LNCAP (cell line): ENCODE results near the gene BCL7C.

Experiments
- TF ChIP-seq, protein P1 (sequence below): fragments of 450-650 bp; IDR thresholded peaks from 2 replicates; pipeline ENCODE4 v1.5.1; 2017; ENCODE audit warnings: mild to moderate bottlenecking

The BCL7C gene

DNA sequence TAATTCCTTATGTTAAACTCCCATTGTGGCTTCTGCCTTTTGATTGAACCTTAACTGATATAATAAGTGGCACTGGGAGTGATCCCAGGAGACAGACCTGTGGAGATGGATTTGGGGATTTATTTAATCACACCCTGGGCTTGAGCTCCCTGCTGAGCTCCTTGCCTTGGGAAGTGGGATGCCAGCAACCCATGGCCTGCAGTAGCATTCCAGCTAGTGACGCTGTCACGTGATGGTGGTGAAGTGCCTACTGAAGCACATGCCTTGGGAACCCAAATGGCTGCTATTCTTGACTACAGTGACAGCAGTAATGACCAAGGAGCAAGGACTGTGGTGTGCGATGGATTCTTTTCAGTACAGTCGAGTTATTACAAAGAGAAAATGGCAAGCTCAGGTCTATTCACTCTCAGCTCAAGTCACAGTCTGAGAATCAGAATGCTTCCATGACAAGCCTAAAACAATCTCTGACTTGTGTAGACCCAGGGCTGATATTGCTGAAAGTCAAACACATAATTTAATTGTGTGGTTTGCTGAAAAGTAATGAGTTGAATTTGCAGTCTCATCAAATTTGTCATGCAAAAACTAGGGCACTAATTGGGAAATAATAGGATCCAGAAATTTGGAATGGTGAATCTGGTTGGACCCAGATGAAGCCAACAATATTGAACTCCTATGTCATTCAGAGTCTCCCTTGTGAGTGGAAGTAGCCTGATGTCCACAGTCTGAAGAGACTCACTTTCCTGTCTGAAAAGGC is 47.1 kb downstream of the BCL7C start:
- TF ChIP-seq, protein P1, sequence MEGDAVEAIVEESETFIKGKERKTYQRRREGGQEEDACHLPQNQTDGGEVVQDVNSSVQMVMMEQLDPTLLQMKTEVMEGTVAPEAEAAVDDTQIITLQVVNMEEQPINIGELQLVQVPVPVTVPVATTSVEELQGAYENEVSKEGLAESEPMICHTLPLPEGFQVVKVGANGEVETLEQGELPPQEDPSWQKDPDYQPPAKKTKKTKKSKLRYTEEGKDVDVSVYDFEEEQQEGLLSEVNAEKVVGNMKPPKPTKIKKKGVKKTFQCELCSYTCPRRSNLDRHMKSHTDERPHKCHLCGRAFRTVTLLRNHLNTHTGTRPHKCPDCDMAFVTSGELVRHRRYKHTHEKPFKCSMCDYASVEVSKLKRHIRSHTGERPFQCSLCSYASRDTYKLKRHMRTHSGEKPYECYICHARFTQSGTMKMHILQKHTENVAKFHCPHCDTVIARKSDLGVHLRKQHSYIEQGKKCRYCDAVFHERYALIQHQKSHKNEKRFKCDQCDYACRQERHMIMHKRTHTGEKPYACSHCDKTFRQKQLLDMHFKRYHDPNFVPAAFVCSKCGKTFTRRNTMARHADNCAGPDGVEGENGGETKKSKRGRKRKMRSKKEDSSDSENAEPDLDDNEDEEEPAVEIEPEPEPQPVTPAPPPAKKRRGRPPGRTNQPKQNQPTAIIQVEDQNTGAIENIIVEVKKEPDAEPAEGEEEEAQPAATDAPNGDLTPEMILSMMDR, result no peak

DNA sequence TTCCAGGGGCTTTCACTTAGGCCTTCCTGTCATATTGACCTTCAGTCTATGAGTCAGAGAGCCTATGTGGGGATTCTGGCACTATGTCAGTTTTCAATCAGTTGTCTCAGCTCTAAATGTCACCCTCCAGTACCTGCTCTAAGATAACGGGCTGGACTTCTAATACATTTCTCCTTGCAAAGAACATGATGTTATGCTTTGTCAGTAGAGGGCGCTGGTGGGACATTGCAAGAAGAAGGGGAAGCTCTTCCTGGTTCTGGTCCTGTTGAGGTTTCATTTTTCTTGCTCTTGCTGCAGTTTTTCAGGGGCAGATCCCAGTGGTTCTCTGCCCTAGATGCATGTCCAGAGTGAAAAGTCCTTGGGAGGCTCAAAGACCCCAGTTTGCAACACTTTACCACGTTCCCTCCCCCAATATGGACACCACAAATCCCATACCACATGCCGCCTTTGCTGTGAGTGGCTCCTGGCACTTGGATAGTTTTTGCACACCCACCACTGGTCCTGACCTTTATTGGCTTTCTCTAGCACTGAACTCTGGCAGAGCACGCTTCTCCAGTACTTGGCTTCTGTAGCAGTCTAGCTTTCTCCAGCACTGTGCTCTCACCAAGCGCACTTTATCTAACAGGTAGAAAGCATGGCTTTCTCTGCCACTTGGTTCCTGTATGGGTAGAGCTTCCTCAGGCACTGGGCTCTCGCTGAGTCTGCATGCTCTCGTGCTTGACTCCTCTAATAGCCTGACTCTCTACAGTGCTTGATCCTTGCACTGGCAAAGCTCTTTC is 49.0 kb downstream of the BCL7C start:
- TF ChIP-seq, protein P1, result peak; percentile 85

DNA sequence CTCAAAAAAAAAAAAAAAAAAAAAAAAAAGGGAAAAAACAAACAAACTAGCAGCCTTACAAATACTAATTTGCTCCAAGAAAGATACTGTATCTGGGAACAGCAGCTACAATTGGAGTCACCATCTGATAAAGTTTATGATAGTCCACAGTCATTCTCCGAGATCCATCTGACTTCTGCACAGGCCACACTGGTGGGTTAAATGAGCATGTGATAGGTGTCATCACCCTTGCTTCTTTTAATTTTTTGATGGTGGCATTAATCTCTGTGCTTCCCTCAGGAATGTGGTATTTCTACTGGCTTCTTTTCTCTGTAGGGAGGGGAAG is 49.6 kb downstream of the BCL7C start:
- TF ChIP-seq, protein P1, result no peak

DNA sequence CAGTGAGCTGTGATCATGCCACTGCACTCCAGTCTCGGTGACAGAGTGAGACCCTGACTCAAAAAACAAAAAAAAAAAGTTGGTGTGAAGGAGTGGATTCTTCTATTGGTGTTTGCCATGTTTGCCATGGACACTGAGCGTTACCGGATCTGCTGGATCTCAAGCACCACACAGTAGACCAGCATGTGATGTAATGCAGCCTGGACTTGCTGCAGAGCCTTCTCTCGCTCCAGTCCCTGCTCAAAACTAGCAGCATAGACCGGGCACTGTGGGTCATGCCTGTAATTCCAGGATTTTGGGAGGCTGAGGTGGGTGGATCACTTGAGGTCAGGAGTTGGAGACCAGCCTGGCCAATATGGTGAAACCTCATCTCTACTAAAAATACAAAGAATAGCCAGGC is 50.4 kb downstream of the BCL7C start:
- TF ChIP-seq, protein P1, result no peak

DNA sequence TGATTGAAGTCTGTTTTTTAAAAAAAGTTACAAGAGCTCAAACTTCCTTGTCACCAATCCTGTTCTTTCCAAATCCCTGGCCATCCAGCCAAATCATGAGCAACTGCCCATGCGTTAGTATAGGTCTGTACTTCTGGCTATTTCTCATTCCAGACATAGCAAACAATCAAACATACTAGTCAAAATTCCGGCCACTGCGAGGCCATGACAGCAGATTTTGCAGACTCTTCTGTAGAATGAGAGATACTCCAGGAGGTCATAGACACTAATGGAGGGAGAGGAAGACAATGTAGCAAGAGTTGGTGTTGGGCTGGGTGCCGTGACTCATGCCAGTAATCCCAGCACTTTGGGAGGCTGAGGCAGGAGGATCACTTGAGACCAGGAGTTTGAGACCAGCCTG is 50.9 kb downstream of the BCL7C start:
- TF ChIP-seq, protein P1, result no peak

DNA sequence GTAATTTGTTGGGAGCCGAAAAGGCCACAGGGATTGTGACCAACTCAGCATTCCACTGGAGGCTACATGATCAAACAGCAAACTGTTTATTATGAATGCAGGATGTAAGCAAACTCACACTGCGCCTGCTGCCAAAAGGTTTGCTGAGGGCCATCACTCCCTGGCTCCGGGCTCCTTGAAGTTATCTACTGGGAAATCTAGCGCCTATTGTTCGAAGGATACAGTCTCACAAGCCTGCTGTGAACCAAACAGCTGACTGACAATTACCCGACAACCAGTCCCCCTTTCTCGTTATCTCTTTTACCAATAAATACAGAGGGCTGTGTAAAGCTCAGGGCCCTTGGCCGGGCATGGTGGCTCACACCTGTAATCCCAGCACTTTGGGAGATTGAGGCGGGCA is 52.5 kb downstream of the BCL7C start:
- TF ChIP-seq, protein P1, result no peak

DNA sequence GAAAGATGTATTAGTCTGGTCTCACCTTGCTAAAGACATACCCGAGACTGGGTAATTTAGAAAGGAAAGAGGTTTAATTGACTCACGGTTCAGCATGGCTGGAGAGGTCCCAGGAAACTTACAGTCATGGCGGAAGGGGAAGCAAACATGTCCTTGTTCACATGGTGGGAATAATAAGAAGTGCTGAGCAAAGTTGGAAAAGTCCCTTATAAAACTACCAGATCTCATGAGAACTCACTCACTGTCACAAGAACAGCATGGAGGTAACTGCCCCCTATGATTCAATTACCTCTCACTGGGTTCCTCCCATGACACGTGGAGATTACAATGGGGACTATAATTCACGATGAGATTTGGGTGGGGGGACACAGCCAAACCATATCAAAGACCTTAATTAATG is 53.3 kb downstream of the BCL7C start:
- TF ChIP-seq, protein P1, result no peak
